NCI-H1436 (cell line): ENCODE data around the gene PIK3CA.

ENCODE experiments used
- DNase-seq: peaks from one replicate; lab custom pipeline; 2025; lab: John Stamatoyannopoulos, UW

The PIK3CA gene

GRCh38 chr3:179158336-179159039 lies 10.3 kb downstream of the PIK3CA start:
- DNase-seq = no peak

- no peak for DNase-seq
These were observed 15.3 kb downstream of the PIK3CA start for GRCh38 chr3:179163503-179163902.

GRCh38 chr3:179164857-179165256 lies 16.7 kb downstream of the PIK3CA start:
- no peak for DNase-seq

- DNase-seq = no peak
These were observed 18.5 kb downstream of the PIK3CA start for GRCh38 chr3:179166561-179167201.

GRCh38 chr3:179168918-179169317 lies 20.8 kb downstream of the PIK3CA start:
- DNase-seq = no peak

DNA sequence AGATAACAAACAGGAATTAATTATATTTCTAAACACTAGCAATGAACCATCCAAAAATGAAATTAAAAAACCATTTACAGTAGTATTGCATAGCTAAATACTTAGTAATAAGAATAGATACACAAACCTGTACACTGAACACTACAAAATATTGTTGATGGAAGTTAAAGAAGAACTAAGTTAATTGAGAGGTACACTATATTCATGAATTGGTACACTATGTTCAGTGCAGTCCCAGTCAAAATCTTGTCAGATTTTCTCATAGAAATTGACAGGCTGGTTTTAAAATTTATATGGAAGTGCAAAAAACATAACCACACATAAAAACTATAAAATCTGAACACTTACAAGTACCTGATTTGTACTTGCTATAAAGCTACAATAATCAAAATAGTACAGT lies 24.4 kb downstream of the PIK3CA start:
- DNase-seq = no peak

GRCh38 chr3:179174316-179174715 lies 26.2 kb downstream of the PIK3CA start:
- DNase-seq = no peak

GRCh38 chr3:179174898-179175297 lies 26.7 kb downstream of the PIK3CA start:
- no peak for DNase-seq

- DNase-seq = no peak
These were observed 27.2 kb downstream of the PIK3CA start for GRCh38 chr3:179175358-179175757.

DNA sequence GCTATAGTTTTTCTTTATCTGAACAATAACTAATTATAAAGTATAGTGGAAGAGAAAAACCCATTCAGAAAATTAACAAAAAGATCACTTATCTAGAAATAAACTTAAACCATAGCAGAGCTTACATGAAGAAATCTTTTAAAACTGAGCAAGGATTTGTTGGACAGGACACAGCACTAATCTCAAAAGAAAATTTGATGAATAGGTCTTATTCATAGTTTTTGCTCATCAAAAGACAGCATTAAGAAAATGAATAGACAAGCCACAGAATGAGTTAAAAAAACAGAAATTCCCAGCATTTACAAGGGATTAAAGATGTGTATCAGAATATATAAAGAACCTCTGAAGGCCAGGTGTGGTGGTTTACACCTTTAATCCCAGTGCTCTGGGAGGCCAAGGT lies 29.5 kb downstream of the PIK3CA start:
- DNase-seq = no peak

DNA sequence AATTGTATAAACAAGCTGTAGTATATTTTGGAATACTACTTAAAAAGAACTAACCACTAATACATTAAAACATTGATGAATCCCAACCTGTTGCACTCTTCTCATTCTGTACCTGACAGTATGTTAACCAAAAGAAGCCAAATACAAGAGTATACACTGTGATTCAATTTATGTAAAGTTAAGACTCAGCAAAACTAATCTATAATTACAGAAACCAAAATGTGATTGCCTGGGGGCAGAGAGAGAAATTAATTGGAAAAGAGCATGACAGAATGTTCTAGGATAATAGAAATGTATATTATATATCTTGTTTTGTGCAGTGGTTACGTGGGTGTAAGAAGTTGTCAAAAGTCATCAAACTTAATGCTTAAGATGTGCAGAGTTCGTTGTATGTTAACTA lies 31.1 kb downstream of the PIK3CA start:
- DNase-seq = no peak

DNA sequence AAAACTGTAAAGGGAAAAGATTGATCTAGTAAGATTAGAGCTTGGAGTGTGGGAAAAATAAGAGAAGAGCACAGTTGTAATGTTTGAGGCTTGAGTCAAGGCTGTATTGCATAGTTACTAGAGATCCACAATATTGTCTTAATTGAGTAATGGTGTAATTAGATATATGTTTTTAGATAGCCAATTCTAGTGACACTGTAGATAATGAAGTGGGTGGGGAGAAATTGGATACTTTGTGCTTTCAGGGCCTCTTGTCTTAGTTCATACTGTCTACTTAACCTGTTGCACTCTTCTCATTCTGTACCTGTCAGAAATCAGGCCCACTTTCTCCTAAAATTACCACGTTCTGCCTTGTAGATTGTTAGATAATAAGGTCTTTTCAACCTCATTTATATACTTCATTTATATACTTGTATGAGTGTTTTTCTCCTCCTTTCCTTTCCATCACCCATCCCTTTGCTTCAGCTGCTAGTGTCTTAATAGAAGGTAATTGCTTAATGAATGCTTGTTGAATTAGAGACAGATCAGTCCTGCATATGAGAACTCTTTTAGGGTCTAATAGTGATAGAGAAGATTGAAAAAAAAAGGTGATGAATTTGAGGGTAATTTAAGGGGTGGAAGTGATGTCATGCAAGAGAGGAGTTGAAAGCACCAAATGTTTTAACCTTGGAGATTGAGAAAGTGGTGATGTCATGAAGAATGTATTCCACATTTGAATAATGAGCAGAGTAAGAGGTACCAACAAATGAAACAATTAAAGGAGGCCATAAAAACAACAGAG lies 32.0 kb downstream of the PIK3CA start:
- DNase-seq = peak; percentile 88

GRCh38 chr3:179181021-179181472 lies 32.9 kb downstream of the PIK3CA start:
- DNase-seq = no peak

GRCh38 chr3:179181993-179182551 lies 33.9 kb downstream of the PIK3CA start:
- no peak for DNase-seq

DNA sequence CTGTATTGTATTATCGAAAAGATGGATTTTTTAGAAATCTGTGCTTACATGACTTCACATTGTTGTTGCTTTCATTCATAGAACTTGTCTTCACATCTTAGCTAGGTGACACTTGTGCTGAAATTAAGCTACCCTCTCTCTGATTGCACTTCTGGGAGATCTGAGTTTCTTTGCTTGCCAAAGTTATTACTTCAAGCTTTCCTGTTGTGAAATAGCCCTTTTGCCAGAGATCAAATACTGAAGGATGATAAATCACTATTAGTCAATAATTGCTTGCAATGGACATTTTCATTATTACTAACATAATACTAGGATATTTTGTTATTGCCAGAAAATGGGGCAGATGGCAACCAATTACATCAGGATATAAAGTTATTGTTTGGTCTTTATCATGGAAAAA lies 34.7 kb downstream of the PIK3CA start:
- DNase-seq = no peak

DNA sequence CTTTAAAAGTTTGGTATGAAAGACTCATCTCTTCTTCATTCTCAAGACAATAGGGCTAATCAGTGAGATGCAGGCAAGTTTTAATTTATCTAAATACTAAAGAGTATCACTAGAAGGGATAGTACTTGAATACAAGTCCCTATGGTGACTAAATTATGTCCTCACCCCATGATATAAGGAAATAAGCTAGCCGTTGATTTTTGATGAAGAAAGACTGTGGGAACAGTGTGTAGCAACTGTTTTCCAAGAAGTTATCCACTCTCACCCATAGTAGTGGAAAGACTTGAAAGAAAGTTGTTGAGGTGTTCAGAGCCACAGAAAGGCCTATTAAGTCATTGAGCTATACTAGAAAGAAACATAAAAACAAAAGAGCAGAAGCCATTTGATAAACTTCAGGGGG lies 36.7 kb downstream of the PIK3CA start:
- no peak for DNase-seq

DNA sequence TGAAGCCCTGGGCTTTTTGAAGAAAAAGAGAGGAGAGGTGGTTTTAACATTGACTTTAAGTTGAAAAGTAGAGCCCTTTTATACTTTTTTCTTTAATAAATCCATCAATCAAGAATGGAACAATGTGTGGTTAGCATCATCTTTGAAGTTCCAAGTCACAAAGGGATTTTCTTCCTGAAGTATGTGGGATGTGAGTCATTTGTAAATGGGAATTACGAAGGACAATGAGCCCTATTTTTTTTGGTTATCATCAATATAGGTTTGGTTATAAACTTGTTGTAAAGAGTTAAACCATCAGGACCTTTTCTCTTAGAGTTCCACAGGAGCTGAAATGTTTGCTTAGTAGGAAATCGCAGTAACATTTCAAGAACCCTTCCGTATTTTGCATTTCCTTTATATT lies 38.3 kb downstream of the PIK3CA start:
- DNase-seq = no peak

GRCh38 chr3:179189759-179190158 lies 41.6 kb downstream of the PIK3CA start:
- no peak for DNase-seq

DNA sequence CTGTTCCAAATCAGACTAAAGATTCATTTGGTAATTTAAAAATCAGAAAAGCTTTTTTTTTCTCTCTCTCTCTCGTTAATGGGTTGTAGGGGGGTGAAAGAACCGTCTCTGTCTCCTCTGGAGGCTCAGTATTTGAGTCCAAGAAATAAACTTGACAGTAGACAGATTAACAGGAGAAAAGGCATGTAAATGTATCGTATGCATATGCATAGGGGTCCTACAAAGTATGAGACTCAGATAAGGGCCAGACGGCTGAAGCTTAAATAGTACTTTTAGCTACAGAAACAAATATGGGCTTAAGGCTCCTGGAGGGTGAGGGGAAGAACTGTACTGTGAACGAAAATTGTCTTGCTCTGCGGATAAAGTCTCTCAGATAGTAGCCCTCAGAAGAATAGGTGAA lies 42.4 kb downstream of the PIK3CA start:
- no peak for DNase-seq

GRCh38 chr3:179192542-179192941 lies 44.4 kb downstream of the PIK3CA start:
- no peak for DNase-seq

- DNase-seq = no peak
These were observed 46.8 kb downstream of the PIK3CA start for GRCh38 chr3:179194931-179195330.

- no peak for DNase-seq
These were observed 47.9 kb downstream of the PIK3CA start for GRCh38 chr3:179196098-179196497.

- DNase-seq = no peak
These were observed 48.5 kb downstream of the PIK3CA start for GRCh38 chr3:179196700-179197099.
